Occipital lobe (tissue), 2 donors: ENCODE results near the gene RAP1GDS1. TPM values are rescaled to one million over a fixed set of nuclear protein-coding genes. Genes with fewer than 3 reads are reported as not detected.
"Not testable (repeated sequence)": the region's sequence is repeated elsewhere in the genome, so short reads cannot be mapped to it uniquely, and the experiment has no call there.

Experiments used
- DNase-seq: peaks from one replicate; lab custom pipeline; 2025; lab: John Stamatoyannopoulos, UW
- total RNA-seq: library from RNA; depleted of rRNA; stranded (reverse); fragments of >200 nt; gene quantifications from one replicate; pipeline ENCODE4 v1.2.3, GENCODE V29; 2014

Gene RAP1GDS1
- total RNA-seq, 1 donor from 2014 or later: 245 TPM

DNA sequence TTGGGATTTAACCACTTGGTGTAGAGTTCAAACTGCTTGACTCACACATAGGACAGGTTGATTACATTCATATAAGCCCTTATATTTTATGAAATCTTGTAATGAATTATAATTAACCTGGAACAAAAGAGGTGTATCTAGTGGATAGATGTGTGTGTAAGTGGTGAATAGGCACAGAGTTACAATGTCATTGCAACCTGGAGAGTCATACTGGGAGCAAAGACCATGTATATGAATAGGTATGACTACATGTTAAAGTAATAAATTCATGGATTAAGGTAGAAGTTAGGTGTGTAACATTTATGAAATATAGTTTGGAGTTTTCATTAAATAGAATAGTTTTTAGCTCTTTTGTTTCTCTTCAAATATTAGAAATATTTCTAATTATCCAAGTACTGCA lies 26.1 kb downstream of the RAP1GDS1 start:
- no peak for DNase-seq

DNA sequence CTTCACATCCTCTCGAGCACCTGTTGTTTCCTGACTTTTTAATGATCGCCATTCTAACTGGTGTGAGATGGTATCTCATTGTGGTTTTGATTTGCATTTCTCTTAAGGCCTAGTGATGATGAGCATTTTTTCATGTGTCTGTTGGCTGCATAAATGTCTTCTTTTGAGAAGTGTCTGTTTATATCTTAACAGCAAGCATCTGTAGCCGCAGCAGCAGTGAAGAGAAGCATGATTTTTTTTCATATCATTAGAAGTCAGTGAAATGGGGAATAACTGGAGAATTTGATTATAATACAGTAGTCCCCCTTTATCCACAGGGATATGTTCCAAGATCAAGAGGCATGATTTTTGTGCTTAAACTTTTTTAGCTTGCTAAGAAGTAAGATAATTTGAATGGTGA lies 27.5 kb downstream of the RAP1GDS1 start:
- not testable (repeated sequence) for DNase-seq

- DNase-seq: no peak
These were observed 28.2 kb downstream of the RAP1GDS1 start for GRCh38 chr4:98289375-98289774.

DNA sequence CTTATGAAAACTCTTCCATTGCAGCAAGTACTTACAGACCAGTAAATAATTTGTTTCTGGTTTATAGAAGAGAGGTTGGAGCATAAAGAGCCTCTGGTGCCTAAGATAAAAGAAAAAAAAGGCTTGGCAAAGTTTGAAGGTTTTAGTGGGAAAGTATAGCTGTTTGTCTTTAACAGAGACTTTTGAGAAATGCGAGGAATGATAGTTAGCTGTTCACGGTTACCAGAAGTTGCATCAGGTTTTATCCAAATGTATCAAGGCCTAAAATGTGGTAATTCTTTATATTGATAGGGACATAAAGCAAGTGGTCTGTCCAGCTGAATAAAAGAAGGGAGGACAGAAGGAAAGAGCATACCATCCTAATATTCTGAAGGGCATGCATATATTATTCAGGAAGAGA lies 29.3 kb downstream of the RAP1GDS1 start:
- DNase-seq: no peak

DNA sequence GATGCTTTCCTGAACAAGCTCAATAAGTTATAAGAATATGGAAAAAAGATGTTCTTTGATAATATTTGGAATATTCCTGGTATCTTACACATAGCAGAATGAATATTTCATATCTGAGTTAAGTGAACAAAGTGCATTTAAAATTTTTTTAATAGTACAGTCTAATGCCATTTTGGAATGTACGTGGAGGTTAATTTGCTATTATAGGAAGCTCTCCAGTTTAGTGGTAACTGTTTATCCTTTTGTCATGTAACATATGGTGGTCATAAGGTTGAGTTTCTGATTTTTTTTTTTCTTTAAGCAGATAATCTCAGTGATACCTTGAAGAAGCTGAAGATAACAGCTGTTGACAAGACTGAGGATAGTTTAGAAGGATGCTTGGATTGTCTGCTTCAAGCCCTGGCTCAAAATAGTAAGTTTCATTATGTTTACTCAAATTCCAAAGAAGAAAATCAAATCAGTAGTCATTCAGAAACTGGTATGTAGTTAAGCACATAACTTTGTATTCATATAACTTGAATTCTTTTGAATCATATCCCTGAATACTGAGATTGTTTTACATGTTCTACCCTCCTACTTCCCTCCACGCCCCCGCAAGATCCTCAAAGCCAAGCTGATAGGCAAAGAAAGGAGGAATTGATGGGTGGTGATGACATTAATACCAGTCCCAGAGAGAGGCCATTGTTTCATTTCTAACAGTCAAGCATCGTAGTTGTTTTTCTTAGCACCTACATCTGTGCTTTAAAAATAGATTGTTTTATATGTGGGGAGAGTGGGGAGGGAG lies 32.1 kb downstream of the RAP1GDS1 start:
- DNase-seq: peak; percentile 1

DNA sequence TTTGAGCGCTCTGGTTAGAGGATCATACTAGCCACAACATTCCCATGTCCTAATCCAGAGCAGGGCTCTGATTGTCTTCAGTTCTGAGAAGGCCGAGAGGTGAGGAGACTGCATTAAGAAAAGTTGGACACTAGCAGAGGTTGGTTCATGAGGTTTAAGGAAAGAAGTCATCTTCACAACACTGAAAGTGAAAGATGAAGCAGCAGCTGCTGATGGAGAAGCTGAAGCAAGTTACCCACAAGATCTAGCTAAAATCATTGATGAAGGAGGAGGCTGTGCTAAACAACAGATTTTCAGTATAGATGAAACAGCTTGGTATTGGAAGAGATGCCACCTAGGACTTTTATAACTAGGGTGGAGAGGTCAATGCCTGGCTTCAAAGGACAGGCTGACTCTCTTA lies 36.8 kb downstream of the RAP1GDS1 start:
- DNase-seq: no peak

- no peak for DNase-seq
These were observed 39.5 kb downstream of the RAP1GDS1 start for GRCh38 chr4:98300706-98301105.

- no peak for DNase-seq
These were observed 44.4 kb downstream of the RAP1GDS1 start for GRCh38 chr4:98305576-98305975.

DNA sequence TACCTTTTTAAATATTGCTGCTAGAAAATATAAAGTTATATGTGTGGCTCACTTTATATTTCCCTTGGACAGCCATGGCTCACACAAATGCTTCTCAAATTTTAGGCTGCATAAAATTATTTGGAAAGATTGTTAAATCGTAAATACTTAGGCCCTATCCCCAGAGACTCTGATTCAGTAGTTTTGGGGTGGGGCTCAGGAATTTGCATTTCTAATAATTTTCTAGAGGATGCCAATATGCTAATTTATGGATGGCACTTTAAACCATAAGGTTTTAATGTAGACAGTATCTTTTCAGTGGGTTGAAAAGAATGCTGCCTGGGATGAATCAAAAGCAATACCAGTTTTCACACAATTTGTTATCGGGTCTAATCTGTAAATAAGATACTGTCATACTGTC lies 49.7 kb downstream of the RAP1GDS1 start:
- no peak for DNase-seq

DNA sequence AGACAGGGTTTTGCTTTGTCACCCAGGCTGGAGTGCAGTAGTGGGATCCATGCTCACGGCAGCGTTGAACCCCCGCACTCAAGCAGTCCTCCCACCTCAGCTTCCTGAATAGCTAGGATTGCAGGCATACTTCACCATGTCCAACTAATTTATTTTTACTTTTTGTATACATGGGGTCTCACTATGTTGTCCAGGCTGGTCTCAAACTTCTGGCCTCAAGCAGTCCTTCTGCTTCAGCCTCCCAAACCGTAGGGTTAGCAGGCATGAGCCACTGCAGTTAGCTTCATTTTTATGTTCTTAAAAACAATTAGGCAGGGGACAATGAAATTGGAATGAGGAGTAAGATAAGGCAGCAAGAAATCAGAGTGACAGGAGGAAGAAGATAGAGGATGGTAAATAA lies 50.5 kb downstream of the RAP1GDS1 start:
- DNase-seq: no peak

DNA sequence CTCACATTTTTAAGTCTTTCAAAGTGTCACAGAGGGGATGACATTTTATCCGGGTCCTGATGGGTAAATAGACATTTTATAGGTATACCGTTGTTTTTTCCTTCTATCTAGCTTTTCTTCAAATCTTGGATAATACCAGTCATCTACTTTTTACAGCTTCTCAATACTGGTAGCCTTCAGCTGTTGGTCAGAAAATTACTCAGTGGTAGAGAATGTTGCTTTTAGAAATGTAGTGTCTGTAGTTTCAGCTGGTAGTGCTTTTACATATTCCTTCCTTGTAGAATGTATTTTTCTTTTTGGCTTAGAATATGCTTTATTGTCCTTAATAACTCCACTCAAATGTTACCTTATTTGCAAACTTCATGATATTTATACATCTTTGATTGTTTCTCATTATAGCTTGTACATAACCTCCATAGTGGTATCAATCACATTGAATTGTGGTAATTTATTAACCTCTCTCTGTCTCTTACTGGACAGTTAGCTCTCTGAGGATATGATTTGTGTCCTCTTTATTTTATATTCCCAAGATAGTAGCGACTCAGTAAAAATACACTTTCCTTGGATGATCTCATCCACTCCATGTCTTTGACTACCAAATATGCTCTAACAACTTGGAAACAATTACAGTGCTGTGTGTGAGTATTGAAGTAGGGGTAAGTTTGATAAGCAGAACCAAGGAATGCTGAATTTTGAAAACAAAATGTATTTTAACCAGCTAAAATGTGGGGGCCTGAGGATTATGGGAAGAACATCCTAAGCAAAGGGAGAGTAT lies 53.8 kb downstream of the RAP1GDS1 start:
- no peak for DNase-seq

GRCh38 chr4:98318521-98318920 lies 57.3 kb downstream of the RAP1GDS1 start:
- no peak for DNase-seq

- DNase-seq: no peak
These were observed 57.8 kb downstream of the RAP1GDS1 start for GRCh38 chr4:98319021-98319420.

- DNase-seq: no peak
These were observed 65.0 kb downstream of the RAP1GDS1 start for GRCh38 chr4:98326168-98326567.

DNA sequence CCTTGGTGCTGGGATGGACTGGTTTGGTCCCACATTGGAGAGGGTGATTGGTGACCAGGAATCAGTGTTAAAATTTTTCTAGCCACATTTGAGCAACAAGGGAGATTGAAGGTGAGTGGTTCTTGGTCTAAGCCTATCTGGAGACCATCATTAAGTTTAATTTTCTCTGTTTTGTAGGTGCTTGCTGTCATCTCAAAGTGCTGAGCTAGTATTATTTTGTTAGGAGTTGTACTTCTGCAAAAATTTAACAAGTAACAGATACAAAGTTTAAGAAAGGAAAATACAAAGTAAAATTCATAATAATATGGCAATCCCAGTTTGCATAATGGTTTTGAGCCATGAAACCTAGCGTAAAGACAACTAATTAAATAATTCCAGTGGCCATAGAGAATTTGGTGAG lies 66.5 kb downstream of the RAP1GDS1 start:
- DNase-seq: no peak

GRCh38 chr4:98329879-98330640 lies 68.9 kb downstream of the RAP1GDS1 start:
- not testable (repeated sequence) for DNase-seq

DNA sequence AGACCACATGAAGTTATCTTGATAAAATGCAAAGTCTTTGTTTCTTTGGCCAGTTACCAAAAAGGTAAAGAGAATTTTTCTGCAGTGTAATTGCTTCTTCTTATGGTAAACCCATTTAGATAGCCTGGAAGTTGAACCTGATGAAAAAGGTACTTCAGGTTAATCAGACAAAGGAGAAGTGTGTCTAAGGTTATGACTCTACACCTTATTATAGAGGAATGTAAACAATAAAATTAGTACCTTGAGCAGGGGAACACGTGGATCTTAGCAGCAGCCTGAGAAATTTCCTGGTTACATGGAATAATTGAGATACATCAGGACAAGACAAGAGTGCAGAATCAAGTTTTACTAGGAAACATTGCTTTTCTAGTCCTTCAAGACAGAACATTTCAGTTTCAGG lies 70.8 kb downstream of the RAP1GDS1 start:
- DNase-seq: no peak

DNA sequence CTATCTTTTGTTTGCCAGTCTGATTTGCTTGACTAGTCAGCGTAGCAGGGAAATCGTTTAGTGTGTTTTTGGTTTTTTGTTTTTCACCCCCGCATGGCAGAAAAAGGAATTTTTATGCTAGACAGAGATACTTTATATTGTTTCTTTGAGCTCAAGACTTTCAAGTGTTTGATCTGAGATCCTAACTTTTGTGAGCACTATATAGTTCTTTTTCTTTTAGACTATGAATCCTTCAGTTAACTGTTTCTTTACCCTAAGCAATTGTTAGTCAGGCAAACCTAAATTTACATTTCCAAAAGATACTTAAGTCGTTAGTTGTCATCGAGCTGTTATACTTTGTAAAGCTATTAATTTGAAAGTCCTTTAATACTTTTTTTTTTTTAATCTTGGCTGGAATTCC lies 73.3 kb downstream of the RAP1GDS1 start:
- DNase-seq: no peak

- DNase-seq: no peak
These were observed 77.7 kb downstream of the RAP1GDS1 start for GRCh38 chr4:98338761-98339438.

DNA sequence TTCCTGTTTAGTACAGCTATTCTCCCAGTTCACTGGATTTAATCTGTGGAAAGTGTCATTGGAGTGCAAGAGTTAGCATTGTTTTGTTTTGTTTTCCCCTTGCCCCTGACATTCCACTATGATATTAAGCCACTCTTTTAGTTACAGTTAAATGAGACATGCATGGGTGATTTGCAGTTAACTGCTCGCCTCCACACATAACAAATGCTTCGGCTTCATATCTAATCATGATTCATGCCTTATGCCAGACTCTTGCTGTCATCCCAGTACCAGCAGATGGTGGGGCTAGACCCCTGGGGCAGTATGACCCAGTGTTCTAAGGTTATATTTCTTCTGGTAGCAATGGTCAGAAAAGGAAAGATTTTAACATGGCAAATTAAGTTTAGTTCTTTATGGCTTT lies 80.1 kb downstream of the RAP1GDS1 start:
- no peak for DNase-seq

- DNase-seq: no peak
These were observed 82.4 kb downstream of the RAP1GDS1 start for GRCh38 chr4:98343626-98344025.

GRCh38 chr4:98345838-98346237 lies 84.7 kb downstream of the RAP1GDS1 start:
- DNase-seq: no peak
